Neural progenitor cell (in vitro differentiated cells): Measurements from ENCODE around the gene TLCD5. TPM values are rescaled to one million over a fixed set of nuclear protein-coding genes. Genes with fewer than 3 reads are reported as not detected.

Source experiments
- DNase-seq: peaks from one replicate; pipeline ENCODE4 v3.0.0-alpha.2; 2016; ENCODE audit warnings: low spot score
- H2AFZ ChIP-seq: fragments of 200-600 bp; sonication (generic); replicated peaks from 2 replicates; pipeline ENCODE4 v1.6.1; 2016; ENCODE audit warnings: antibody characterized with exemption
- H3F3A ChIP-seq: fragments of 200-600 bp; sonication (generic); 2 replicates; pipeline ENCODE4 v1.6.1; 2016; ENCODE audit warnings: antibody characterized with exemption, low read depth
- H3K27ac ChIP-seq: fragments of 200-600 bp; sonication (generic); 2 replicates; pipeline ENCODE4 v1.5.1; 2016; ENCODE audit warnings: mild to moderate bottlenecking
- H3K27me3 ChIP-seq: fragments of 200-600 bp; sonication (generic); 2 replicates; pipeline ENCODE4 v1.6.1; 2016; ENCODE audit warnings: mild to moderate bottlenecking, moderate library complexity
- H3K36me3 ChIP-seq: fragments of 200-600 bp; sonication (generic); 2 replicates; pipeline ENCODE4 v1.5.1; 2016
- H3K4me1 ChIP-seq: fragments of 200-600 bp; sonication (generic); 2 replicates; pipeline ENCODE4 v1.6.1; 2016; ENCODE audit warnings: mixed run types
- H3K4me2 ChIP-seq: fragments of 200-600 bp; sonication (generic); 2 replicates; pipeline ENCODE4 v1.6.1; 2016
- H3K4me3 ChIP-seq: fragments of 200-600 bp; sonication (generic); 2 replicates; pipeline ENCODE4 v1.5.1; 2016
- H3K79me2 ChIP-seq: fragments of 200-600 bp; sonication (generic); 2 replicates; pipeline ENCODE4 v1.6.1; 2016; ENCODE audit warnings: low read depth
- H3K9ac ChIP-seq: fragments of 200-600 bp; sonication (generic); 2 replicates; pipeline ENCODE4 v1.6.1; 2016
- H3K9me3 ChIP-seq: fragments of 200-600 bp; sonication (generic); 2 replicates; pipeline ENCODE4 v1.5.1; 2016; ENCODE audit warnings: low read depth
- H4K20me1 ChIP-seq: fragments of 200-600 bp; sonication (generic); 2 replicates; pipeline ENCODE4 v1.6.1; 2016; ENCODE audit warnings: low read depth
- H3K27ac Mint-ChIP-seq: 3 replicates; pipeline ENCODE4 v1.8.0; 2021; ENCODE audit warnings: mixed read lengths
- H3K27me3 Mint-ChIP-seq: 2 replicates; pipeline ENCODE4 v1.8.0; 2022; ENCODE audit warnings: low read depth, mild to moderate bottlenecking, inconsistent platforms, moderate library complexity, mixed read lengths; ENCODE audit not compliant: insufficient read depth
- H3K36me3 Mint-ChIP-seq: 3 replicates; pipeline ENCODE4 v1.8.0; 2021; ENCODE audit warnings: mixed read lengths
- H3K4me1 Mint-ChIP-seq: 3 replicates; pipeline ENCODE4 v1.8.0; 2021; ENCODE audit warnings: mixed read lengths
- H3K4me3 Mint-ChIP-seq: 3 replicates; pipeline ENCODE4 v1.8.0; 2021; ENCODE audit warnings: mild to moderate bottlenecking, moderate library complexity, mixed read lengths
- H3K9me3 Mint-ChIP-seq: 3 replicates; pipeline ENCODE4 v1.8.0; 2020; ENCODE audit warnings: mixed read lengths
- EZH2 ChIP-seq: fragments of 200-600 bp; sonication (generic); IDR thresholded peaks from 2 replicates; pipeline ENCODE4 v1.6.1; 2017; ENCODE audit warnings: antibody characterized with exemption, mild to moderate bottlenecking, moderate library complexity
- EZH2phosphoT487 ChIP-seq: fragments of 200-600 bp; sonication (generic); IDR thresholded peaks from 2 replicates; pipeline ENCODE4 v1.6.1; 2017; ENCODE audit warnings: antibody characterized with exemption
- total RNA-seq: library from RNA; depleted of rRNA; stranded (reverse); fragments of >200 nt; gene quantifications from 2 replicates; pipeline ENCODE4 v1.2.3, GENCODE V29; 2015; ENCODE audit warnings: low replicate concordance
- TF ChIP-seq, protein P1 (sequence below): fragments of 200-600 bp; sonication (generic); IDR thresholded peaks from 2 replicates; pipeline ENCODE4 v1.5.1; 2017; ENCODE audit warnings: antibody characterized with exemption, mild to moderate bottlenecking

The TLCD5 gene
- total RNA-seq, 1 donor from 2014 or later = 32.2 TPM

DNA sequence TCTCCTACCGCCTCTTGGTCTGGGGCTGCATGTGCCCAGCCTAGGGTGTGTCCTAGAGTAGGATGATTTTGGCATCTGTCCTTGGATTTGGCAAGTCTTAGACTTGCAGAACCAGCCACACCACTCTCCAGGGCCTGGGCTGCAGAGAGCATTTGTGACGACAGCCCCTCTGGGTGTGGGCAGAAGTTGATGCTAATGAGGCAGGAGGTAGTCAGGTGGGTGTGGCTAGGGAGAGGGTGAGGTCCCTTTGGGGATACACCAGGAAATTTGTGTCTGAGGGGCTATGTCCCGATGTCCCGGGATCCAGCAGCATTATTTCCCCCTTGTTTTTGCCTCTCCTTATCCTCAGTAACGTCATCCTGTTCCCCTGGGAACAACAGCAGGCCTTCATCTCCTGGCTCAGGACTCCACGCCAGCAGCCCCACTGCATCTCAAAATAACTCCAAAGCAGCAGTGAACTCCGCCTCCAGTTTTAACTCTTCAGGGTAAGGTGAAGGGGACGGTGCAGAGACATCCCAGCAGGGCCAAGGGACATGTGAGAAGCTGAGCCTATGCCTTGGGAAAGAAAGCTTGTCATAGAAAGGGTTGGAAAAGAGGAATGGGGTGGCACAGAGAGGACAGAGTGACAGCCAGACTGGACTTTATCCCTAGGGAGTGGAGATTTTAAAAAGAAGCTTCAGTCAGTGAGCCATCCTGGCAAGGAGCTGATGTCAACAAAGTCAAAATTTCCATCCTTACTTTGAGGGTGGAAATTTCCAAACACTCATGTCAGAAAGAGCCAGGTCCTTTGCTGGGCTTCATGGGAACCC, 8.0 kb upstream of the TLCD5 start:
- no peak for DNase-seq
- no peak overlapping the region for H3K9ac ChIP-seq
- Mint-ChIP-seq H3K9me3 (no peaks in the 10 kb centered on the region), H3K27ac (no peak overlapping the region), H3K27me3 (no peaks in the 10 kb centered on the region), H3K36me3 (no peaks in the 10 kb centered on the region), H3K4me3 (no peak overlapping the region), H3K4me1 (peaks cover 13% of the 10 kb centered on the region)
- no peaks in the 10 kb centered on the region for H4K20me1 ChIP-seq
- H3K27ac ChIP-seq = no peak overlapping the region
- peak overlapping the region; percentile 92 for H2AFZ ChIP-seq
- H3K36me3 ChIP-seq = no peaks in the 10 kb centered on the region
- no peak overlapping the region for H3K4me2 ChIP-seq
- H3F3A ChIP-seq = peaks cover 10% of the 10 kb centered on the region
- no peaks in the 10 kb centered on the region for H3K9me3 ChIP-seq
- H3K4me3 ChIP-seq = no peak overlapping the region
- H3K4me1 ChIP-seq = peaks cover 17% of the 10 kb centered on the region
- H3K27me3 ChIP-seq = no peaks in the 10 kb centered on the region
- no peaks in the 10 kb centered on the region for H3K79me2 ChIP-seq
- TF ChIP-seq, protein P1, sequence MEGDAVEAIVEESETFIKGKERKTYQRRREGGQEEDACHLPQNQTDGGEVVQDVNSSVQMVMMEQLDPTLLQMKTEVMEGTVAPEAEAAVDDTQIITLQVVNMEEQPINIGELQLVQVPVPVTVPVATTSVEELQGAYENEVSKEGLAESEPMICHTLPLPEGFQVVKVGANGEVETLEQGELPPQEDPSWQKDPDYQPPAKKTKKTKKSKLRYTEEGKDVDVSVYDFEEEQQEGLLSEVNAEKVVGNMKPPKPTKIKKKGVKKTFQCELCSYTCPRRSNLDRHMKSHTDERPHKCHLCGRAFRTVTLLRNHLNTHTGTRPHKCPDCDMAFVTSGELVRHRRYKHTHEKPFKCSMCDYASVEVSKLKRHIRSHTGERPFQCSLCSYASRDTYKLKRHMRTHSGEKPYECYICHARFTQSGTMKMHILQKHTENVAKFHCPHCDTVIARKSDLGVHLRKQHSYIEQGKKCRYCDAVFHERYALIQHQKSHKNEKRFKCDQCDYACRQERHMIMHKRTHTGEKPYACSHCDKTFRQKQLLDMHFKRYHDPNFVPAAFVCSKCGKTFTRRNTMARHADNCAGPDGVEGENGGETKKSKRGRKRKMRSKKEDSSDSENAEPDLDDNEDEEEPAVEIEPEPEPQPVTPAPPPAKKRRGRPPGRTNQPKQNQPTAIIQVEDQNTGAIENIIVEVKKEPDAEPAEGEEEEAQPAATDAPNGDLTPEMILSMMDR = no peak
- no peak for TF ChIP-seq EZH2

DNA sequence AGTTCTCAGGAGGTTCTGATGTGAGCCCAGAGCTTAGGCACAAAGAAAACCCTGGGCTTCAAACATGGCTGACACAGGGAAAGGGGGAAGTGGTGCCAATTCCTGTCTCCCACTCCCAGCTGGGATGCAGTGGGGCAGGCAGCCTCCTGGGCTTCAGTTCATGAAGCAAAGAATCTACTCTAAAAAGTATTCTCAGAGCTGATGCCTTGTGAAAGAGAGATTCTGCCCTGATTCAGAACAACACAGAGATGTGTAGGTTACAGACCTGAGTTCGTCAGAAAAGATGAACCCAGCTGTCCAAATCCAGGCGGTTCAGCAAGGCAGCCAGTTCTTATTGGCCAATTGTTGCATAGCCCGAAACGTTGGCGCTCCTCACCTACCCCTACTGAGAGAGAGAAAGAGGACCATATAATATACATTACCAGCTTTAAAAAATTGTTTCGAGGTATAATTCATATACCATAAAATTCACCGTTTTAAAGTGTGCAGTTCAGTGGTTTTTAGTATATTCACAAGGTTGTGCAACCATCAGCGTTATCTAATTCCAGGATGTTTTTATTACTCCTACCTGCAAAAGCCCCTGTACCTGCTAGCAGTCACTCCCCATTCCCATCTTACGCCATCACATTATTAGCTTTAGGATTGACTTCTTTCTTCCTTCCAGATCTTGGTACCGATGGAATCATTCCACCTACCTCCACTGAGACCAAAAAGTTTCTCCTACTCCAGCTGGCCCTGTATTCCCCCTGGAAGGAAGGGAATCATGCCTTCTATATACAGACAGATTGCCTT, 7.2 kb upstream of the TLCD5 start:
- TF ChIP-seq EZH2 = no peak
- no peak for TF ChIP-seq EZH2phosphoT487
- TF ChIP-seq, protein P1 = no peak
- H3K27ac ChIP-seq = no peak overlapping the region
- no peaks in the 10 kb centered on the region for H3K9me3 ChIP-seq
- no peaks in the 10 kb centered on the region for H3K79me2 ChIP-seq
- no peaks in the 10 kb centered on the region for H3K27me3 ChIP-seq
- Mint-ChIP-seq H3K9me3 (no peaks in the 10 kb centered on the region), H3K4me3 (no peak overlapping the region), H3K36me3 (no peaks in the 10 kb centered on the region), H3K27me3 (no peaks in the 10 kb centered on the region), H3K4me1 (peaks cover 13% of the 10 kb centered on the region), H3K27ac (no peak overlapping the region)
- H3K4me3 ChIP-seq = no peak overlapping the region
- H3F3A ChIP-seq = peaks cover 10% of the 10 kb centered on the region
- no peak overlapping the region for H3K4me2 ChIP-seq
- H3K9ac ChIP-seq = no peak overlapping the region
- H2AFZ ChIP-seq = no peak overlapping the region
- H3K36me3 ChIP-seq = no peaks in the 10 kb centered on the region
- H3K4me1 ChIP-seq = peaks cover 17% of the 10 kb centered on the region
- DNase-seq = no peak
- no peaks in the 10 kb centered on the region for H4K20me1 ChIP-seq

DNA sequence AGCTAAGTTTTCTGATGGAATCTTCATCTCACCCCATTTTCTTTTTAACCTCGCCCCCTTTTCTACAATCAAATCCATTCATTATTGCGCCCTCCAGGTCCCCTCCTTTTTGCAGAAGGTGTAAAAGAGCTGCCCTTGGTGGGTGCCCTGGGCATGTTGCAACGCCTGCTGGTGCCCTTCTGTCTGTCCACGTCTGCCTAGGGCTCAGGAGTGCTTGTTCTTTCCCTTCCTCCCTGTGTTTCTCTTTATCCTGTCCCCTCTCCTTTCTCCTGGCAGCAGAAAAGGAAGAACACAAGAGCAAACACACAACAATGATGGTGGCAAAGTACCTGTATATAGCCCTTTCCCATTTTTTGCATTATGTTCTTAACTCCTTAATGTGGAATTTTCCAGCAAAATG, 6.2 kb upstream of the TLCD5 start:
- Histone ChIP-seq H3K27me3 (no peaks in the 10 kb centered on the region), H4K20me1 (no peaks in the 10 kb centered on the region), H3K36me3 (no peaks in the 10 kb centered on the region), H3K4me1 (peaks cover 17% of the 10 kb centered on the region), H3K27ac (no peak overlapping the region), H3K9ac (no peak overlapping the region), H3K79me2 (no peaks in the 10 kb centered on the region), H3F3A (peaks cover 12% of the 10 kb centered on the region), H3K9me3 (no peaks in the 10 kb centered on the region), H3K4me3 (no peak overlapping the region), H2AFZ (no peak overlapping the region), H3K4me2 (no peak overlapping the region)
- TF ChIP-seq EZH2phosphoT487 (no peak), EZH2 (no peak)
- TF ChIP-seq, protein P1 = no peak
- no peak overlapping the region for H3K4me3 Mint-ChIP-seq
- H3K9me3 Mint-ChIP-seq = no peaks in the 10 kb centered on the region
- no peaks in the 10 kb centered on the region for H3K36me3 Mint-ChIP-seq
- no peak overlapping the region for H3K27ac Mint-ChIP-seq
- no peaks in the 10 kb centered on the region for H3K27me3 Mint-ChIP-seq
- DNase-seq = no peak
- peaks cover 12% of the 10 kb centered on the region for H3K4me1 Mint-ChIP-seq
